ENCODE measurements around the gene PCLO. TPM values are rescaled to one million over a fixed set of nuclear protein-coding genes. Genes with fewer than 3 reads are reported as not detected.
"Not testable (repeated sequence)": the region's sequence is repeated elsewhere in the genome, so short reads cannot be mapped to it uniquely, and the experiment has no call there.

The PCLO gene
- total RNA-seq, 1 donor from 2014 or later: 0.98 TPM

- DNase-seq (ENCODE audit: low spot score): no peak
- ATAC-seq: no peak
- intact Hi-C loops (cut with DNase I): no loop called here
Observed at GRCh38 chr7:83148776-83149175, 13.9 kb downstream of the PCLO start.

GRCh38 chr7:83143107-83143506, 19.6 kb downstream of the PCLO start:
- intact Hi-C loops (cut with DNase I): no loop called here
- DNase-seq (ENCODE audit: low spot score) (no peak), ATAC-seq (no peak)

GRCh38 chr7:83142365-83142764, 20.3 kb downstream of the PCLO start:
- DNase-seq (ENCODE audit: low spot score) (no peak), ATAC-seq (no peak)
- intact Hi-C loops (cut with DNase I): no loop called here

- DNase-seq (ENCODE audit: low spot score) (no peak), ATAC-seq (no peak)
- intact Hi-C loops (cut with DNase I): no loop called here
Observed at GRCh38 chr7:83141927-83142326, 20.8 kb downstream of the PCLO start.

- intact Hi-C loops (cut with DNase I): no loop called here
- no peak for DNase-seq (ENCODE audit: low spot score)
- no peak for ATAC-seq
Observed at GRCh38 chr7:83130623-83131545, 31.8 kb downstream of the PCLO start.

GRCh38 chr7:83130191-83130590, 32.5 kb downstream of the PCLO start:
- no peak for ATAC-seq
- no peak for DNase-seq (ENCODE audit: low spot score)
- intact Hi-C loops (cut with DNase I): no loop called here

GRCh38 chr7:83119494-83119893, 43.2 kb downstream of the PCLO start:
- ATAC-seq: no peak

GRCh38 chr7:83119026-83119382, 43.7 kb downstream of the PCLO start:
- intact Hi-C loops (cut with DNase I): no loop called here
- no peak for DNase-seq (ENCODE audit: low spot score)
- no peak for ATAC-seq

More at GRCh38 chr7:83119494-83119893, 43.2 kb downstream of the PCLO start:
- intact Hi-C loops (cut with DNase I): no loop called here
- DNase-seq (ENCODE audit: low spot score): no peak

- intact Hi-C loops (cut with DNase I): no loop called here
- ATAC-seq: no peak
- DNase-seq (ENCODE audit: low spot score): no peak
Observed at GRCh38 chr7:83118347-83119025, 44.2 kb downstream of the PCLO start.

- ATAC-seq: no peak
- intact Hi-C loops (cut with DNase I): no loop called here
Observed at GRCh38 chr7:83117466-83117865, 45.2 kb downstream of the PCLO start.

GRCh38 chr7:83111391-83111790, 51.3 kb downstream of the PCLO start:
- DNase-seq (ENCODE audit: low spot score): no peak
- no peak for ATAC-seq
- intact Hi-C loops (cut with DNase I): no loop called here

More at GRCh38 chr7:83117466-83117865, 45.2 kb downstream of the PCLO start:
- no peak for DNase-seq (ENCODE audit: low spot score)

GRCh38 chr7:83109352-83109751, 53.3 kb downstream of the PCLO start:
- DNase-seq (ENCODE audit: low spot score) (no peak), ATAC-seq (no peak)
- intact Hi-C loops (cut with DNase I): no loop called here

- no peak for ATAC-seq
- no peak for DNase-seq (ENCODE audit: low spot score)
- intact Hi-C loops (cut with DNase I): no loop called here
Observed at GRCh38 chr7:83105948-83106347, 56.7 kb downstream of the PCLO start.

GRCh38 chr7:83105063-83105462, 57.6 kb downstream of the PCLO start:
- intact Hi-C loops (cut with DNase I): no loop called here
- DNase-seq (ENCODE audit: low spot score): no peak
- ATAC-seq: no peak

GRCh38 chr7:83101530-83101929, 61.2 kb downstream of the PCLO start:
- ATAC-seq: no peak
- no peak for DNase-seq (ENCODE audit: low spot score)
- intact Hi-C loops (cut with DNase I): no loop called here

GRCh38 chr7:83096065-83096580, 66.6 kb downstream of the PCLO start:
- no peak for ATAC-seq
- DNase-seq (ENCODE audit: low spot score): no peak
- intact Hi-C loops (cut with DNase I): no loop called here

- intact Hi-C loops (cut with DNase I): no loop called here
- ATAC-seq (no peak), DNase-seq (ENCODE audit: low spot score) (no peak)
Observed at GRCh38 chr7:83085299-83085698, 77.4 kb downstream of the PCLO start.

GRCh38 chr7:83079879-83080278, 82.8 kb downstream of the PCLO start:
- DNase-seq (ENCODE audit: low spot score); ATAC-seq; intact Hi-C loops (cut with DNase I): not testable (repeated sequence)

- ATAC-seq (no peak), DNase-seq (ENCODE audit: low spot score) (no peak)
- intact Hi-C loops (cut with DNase I): no loop called here
Observed at GRCh38 chr7:83077328-83077727, 85.4 kb downstream of the PCLO start.
